ENCODE data around the gene POGK. TPM values are rescaled to one million over a fixed set of nuclear protein-coding genes. Genes with fewer than 3 reads are reported as not detected.

Gene POGK
- total RNA-seq, 1 donor from 2014 or later, result 39.9 TPM

DNA sequence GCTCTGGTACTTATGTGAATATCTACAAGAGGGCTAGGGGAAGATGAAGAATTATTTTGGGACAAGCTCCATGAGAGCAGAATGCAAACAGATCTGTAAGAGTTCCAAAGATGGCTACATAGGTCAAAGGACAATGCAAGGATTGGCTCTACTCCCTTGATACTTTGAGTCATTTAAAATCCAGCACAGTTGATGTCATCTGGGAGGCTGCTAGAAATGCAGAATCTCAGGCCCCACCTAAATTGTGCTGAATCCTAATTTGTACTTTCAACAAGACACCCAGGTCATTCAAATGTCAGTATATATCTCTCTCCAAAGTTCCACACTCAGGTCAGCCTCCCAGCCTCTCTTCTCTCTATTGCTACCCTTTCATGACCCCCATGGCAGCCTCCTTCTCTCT lies 60.5 kb downstream of the POGK start:
- intact Hi-C loops (cut with micrococcal nuclease), result no loop called here

DNA sequence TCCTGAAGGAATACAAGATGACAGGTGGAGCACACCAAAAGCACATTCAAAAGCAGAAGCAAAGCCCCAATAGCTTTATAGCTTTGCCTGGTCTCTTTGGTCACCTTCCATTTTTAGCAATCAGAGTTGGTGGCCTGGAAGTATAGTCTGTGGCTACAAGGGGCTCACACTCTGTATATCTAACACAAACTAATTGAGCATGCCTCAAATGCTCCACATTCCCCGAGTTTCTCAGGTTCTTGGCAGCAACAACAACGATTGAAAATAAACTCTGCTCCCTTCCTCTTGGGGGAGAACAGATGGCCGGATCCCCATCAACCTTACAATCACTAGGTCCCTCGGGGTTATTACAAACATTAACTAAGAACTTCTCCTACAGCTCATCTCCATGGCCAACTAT lies 61.7 kb downstream of the POGK start:
- intact Hi-C loops (cut with micrococcal nuclease), result no loop called here

DNA sequence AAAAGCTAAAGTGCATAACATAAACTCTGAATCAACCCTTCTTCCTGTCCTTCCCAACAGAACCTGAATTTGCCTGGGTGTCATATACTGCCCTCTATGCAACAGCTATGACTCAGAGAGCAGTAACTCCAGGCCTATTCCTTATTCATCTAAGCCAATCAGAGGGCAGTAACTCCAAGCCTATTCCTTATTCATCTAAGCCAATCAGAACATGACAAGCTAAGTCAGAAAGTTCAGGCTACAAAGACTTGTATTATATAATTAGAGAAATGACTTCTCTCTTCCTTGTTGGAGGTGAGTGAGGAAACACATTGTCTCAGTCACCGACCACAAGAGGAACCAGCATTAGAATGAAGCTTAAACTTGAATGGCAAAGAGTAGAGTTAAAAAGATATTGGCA lies 63.0 kb downstream of the POGK start:
- intact Hi-C loops (cut with micrococcal nuclease), result no loop called here

DNA sequence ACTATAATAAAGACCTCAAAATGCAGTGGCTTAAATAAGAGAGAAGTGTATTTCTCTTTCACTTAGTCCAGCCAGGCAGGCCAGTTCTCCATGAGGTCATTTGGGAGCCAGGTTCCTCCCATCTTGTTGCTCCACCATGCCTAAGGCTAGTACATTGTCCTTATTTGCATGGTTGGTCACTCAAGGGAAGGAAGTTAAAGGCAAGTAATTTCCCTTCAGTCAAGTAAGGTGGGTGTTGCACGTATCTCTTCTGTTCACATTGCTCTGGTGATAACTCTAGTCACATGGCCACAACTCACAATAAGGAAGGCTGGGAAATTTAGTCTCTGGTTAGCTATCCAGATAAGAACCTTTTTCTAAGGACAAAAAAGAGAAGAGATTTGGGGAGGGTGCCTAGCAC lies 64.0 kb downstream of the POGK start:
- intact Hi-C loops (cut with micrococcal nuclease), result no loop called here

DNA sequence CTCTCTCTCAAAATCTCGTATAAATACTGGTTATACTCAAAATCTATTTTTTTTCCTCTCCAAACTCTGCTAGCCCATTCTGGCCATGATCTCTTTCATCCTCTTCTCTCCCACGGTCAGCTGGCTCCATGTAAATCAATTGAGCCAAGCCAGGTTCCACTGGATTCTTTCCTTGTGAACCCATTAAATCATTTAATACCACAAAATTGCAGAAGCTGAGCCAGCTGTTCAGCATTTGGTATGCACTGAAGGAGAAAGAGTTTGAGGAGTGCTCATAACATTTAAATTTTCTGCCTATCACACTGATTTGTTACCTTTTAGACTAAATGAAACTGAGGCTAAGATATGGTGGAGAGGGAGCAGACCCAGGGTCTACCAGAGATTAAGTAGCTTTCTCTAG lies 65.9 kb downstream of the POGK start:
- intact Hi-C loops (cut with micrococcal nuclease), result no loop called here

DNA sequence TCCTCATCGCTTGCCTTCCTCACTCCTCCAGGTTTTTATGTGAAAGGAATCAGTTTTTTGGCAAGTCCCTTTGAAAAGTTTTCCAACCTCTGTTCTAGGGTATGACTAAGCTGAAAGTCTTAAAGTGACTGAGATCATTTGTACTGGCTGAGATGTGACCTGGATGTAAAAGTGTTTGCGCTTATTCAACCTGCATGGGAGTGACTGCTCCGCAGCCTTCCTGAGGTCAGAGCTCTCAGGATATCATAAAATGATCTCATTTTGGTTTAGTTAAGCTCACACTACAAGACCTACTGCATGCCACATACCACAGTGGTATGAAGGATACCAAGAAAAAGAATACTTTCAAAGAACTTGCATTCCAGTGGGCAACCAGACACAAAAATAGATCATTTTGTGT lies 66.6 kb downstream of the POGK start:
- intact Hi-C loops (cut with micrococcal nuclease), result loop anchor here (1.0 kb wide), 1 partner anchor 30 kb away; the partner anchor contains the start of gene TADA1

Other genes starting within 250 kb of the POGK start
- gene TADA1, start 36.8 kb downstream of the POGK start, total RNA-seq, result 14.6 and 15.8 TPM in 2 replicates
- 8.4 and 9.0 TPM in 2 replicates for gene ILDR2, start 136.1 kb downstream of the POGK start, total RNA-seq
- gene MAEL, start 149.8 kb downstream of the POGK start, total RNA-seq, result not detected in 2 replicates